ENCODE results near the gene RAD51B. TPM values are rescaled to one million over a fixed set of nuclear protein-coding genes. Genes with fewer than 3 reads are reported as not detected.

The RAD51B gene
- total RNA-seq, 1 experiment from 2014 or later: 16.7 TPM

GRCh38 chr14:68133856-68134255 lies 314.3 kb downstream of the RAD51B start:
- no peak overlapping the region for H2BK120ac ChIP-seq (ENCODE audit: low read depth, low read length, poor library complexity, severe bottlenecking)
- no peak overlapping the region for H3K14ac ChIP-seq (ENCODE audit: insufficient read depth, low read length)
- Mint-ChIP-seq H3K4me3 (no peak overlapping the region), H3K36me3 (ENCODE audit: insufficient read depth in 1 of 3, low read depth in 3 of 3) (no peaks in the 10 kb centered on the region), H3K27ac (no peak overlapping the region), H3K4me1 (peaks cover 16 to 17% of the 10 kb centered on the region in 2 experiments), H3K9me3 (no peaks in the 10 kb centered on the region), H3K27me3 (ENCODE audit: low read depth) (no peaks in the 10 kb centered on the region)
- no peak for DNase-seq
- no peak overlapping the region for H3T11ph ChIP-seq (ENCODE audit: low read length)
- WGBS (ENCODE audit: extremely low coverage, insufficient read length, low lambda C conversion rate): no CpG with 5 or more reads among the region's 4 CpGs
- H2BK15ac ChIP-seq (ENCODE audit: low read depth, low read length): no peak overlapping the region
- H2BK5ac ChIP-seq (ENCODE audit: insufficient read length, low read length): no peak overlapping the region
- no peak overlapping the region for H4K8ac ChIP-seq (replicated peaks; ENCODE audit: insufficient read length, low read depth, low read length)
- no peaks in the 10 kb centered on the region for H3K23me2 ChIP-seq (ENCODE audit: insufficient read length, low read depth, low read length, poor library complexity, severe bottlenecking)
- no peak overlapping the region for H3K9ac ChIP-seq (ENCODE audit: extremely low read depth, insufficient read length, low read length)
- H3K9me3 ChIP-seq (ENCODE audit: control insufficient read depth, low read depth, low read length): no peaks in the 10 kb centered on the region
- no peaks in the 10 kb centered on the region for H3K79me1 ChIP-seq (ENCODE audit: insufficient read depth, low read depth, low read length, poor library complexity, severe bottlenecking)
- no peak overlapping the region for H2BK12ac ChIP-seq (ENCODE audit: insufficient read length, low read depth, low read length)
- H3K23ac ChIP-seq (ENCODE audit: insufficient read length, low read depth, low read length): no peak overlapping the region
- no peak overlapping the region for H3K4ac ChIP-seq (ENCODE audit: low read depth, low read length)
- H4K5ac ChIP-seq (ENCODE audit: insufficient read length, low read depth, low read length): no peak overlapping the region
- no peak overlapping the region for H3K4me2 ChIP-seq (ENCODE audit: insufficient read depth, insufficient read length, low read length)
- no peak overlapping the region for H2BK20ac ChIP-seq (ENCODE audit: low read depth, low read length, poor library complexity, severe bottlenecking)
- H3K18ac ChIP-seq (ENCODE audit: insufficient read length, low read depth, low read length): no peak overlapping the region
- H4K20me1 ChIP-seq (ENCODE audit: control insufficient read depth, insufficient read depth, insufficient read length): no peaks in the 10 kb centered on the region
- H3K27ac ChIP-seq (ENCODE audit: insufficient read length, low read depth, low read length): no peak overlapping the region
- H2AK5ac ChIP-seq (ENCODE audit: insufficient read length, low read length): no peak overlapping the region
- H4K91ac ChIP-seq (ENCODE audit: insufficient read length, low read depth, low read length): no peak overlapping the region
- TF ChIP-seq CTCF (conservative IDR thresholded peaks at IDR 0.05): no peak
- H3K27me3 ChIP-seq (ENCODE audit: insufficient read depth, low read length): no peaks in the 10 kb centered on the region
- H3K56ac ChIP-seq (ENCODE audit: insufficient read length, low read depth, low read length): no peak overlapping the region
- no peak overlapping the region for H2AFZ ChIP-seq (ENCODE audit: low read length)
- H3K79me2 ChIP-seq (ENCODE audit: insufficient read depth, low read length): no peaks in the 10 kb centered on the region
- no peaks in the 10 kb centered on the region for H3K4me1 ChIP-seq (ENCODE audit: insufficient read depth, low read length)
